HG02884 (cell line): ENCODE measurements around the gene THRB.

Source experiments
- ATAC-seq: cut with Tn5 transposase; IDR thresholded peaks from one replicate; pipeline ENCODE4 v1.9.1; 2021; ENCODE audit warnings: mild to moderate bottlenecking, moderate library complexity; ENCODE audit not compliant: unreplicated experiment

THRB gene

GRCh38 chr3:24195504-24196230 lies 299.0 kb downstream of the THRB start:
- ATAC-seq = no peak

- ATAC-seq = no peak
These were observed 302.1 kb downstream of the THRB start for GRCh38 chr3:24192469-24193056.

- no peak for ATAC-seq
These were observed 302.7 kb downstream of the THRB start for GRCh38 chr3:24191801-24192403.

GRCh38 chr3:24190256-24190655 lies 304.4 kb downstream of the THRB start:
- no peak for ATAC-seq

- peak; percentile 90 for ATAC-seq
These were observed 308.8 kb downstream of the THRB start for GRCh38 chr3:24185738-24186384.

GRCh38 chr3:24184528-24185176 lies 310.0 kb downstream of the THRB start:
- no peak for ATAC-seq

- no peak for ATAC-seq
These were observed 311.9 kb downstream of the THRB start for GRCh38 chr3:24182756-24183155.

- ATAC-seq = no peak
These were observed 313.4 kb downstream of the THRB start for GRCh38 chr3:24181256-24181655.

GRCh38 chr3:24180616-24181015 lies 314.0 kb downstream of the THRB start:
- ATAC-seq = no peak

GRCh38 chr3:24177201-24177600 lies 317.4 kb downstream of the THRB start:
- no peak for ATAC-seq

GRCh38 chr3:24174614-24175013 lies 320.0 kb downstream of the THRB start:
- no peak for ATAC-seq

- no peak for ATAC-seq
These were observed 325.7 kb downstream of the THRB start for GRCh38 chr3:24168977-24169376.

- no peak for ATAC-seq
These were observed 327.2 kb downstream of the THRB start for GRCh38 chr3:24167429-24167828.

- ATAC-seq = no peak
These were observed 328.1 kb downstream of the THRB start for GRCh38 chr3:24166515-24166914.

- no peak for ATAC-seq
These were observed 329.1 kb downstream of the THRB start for GRCh38 chr3:24165603-24165982.

GRCh38 chr3:24164967-24165602 lies 329.6 kb downstream of the THRB start:
- no peak for ATAC-seq

- ATAC-seq = no peak
These were observed 331.7 kb downstream of the THRB start for GRCh38 chr3:24162929-24163328.

GRCh38 chr3:24161841-24162240 lies 332.8 kb downstream of the THRB start:
- ATAC-seq = no peak

- ATAC-seq = no peak
These were observed 334.1 kb downstream of the THRB start for GRCh38 chr3:24160424-24161095.

GRCh38 chr3:24158761-24159454 lies 335.7 kb downstream of the THRB start:
- no peak for ATAC-seq
